Calu3 (cell line): ENCODE measurements around the gene PLA2G4A. TPM values are rescaled to one million over a fixed set of nuclear protein-coding genes. Genes with fewer than 3 reads are reported as not detected.

Experiments
- BruUV-seq: library from RNA; stranded (reverse); fragments of 400-500 nt; replicated peaks from 2 replicates; lab custom pipeline; 2021; lab: Mats Ljungman, UMichigan
- CTCF ChIA-PET: fragments of 300-600 bp; sonication (Branson Sonifier 250); formaldehyde crosslinking; loops from one replicate; lab custom pipeline; 2022; ENCODE audit warnings: antibody characterized with exemption; lab: Charles Lee
- DNase-seq: peaks from one replicate; pipeline ENCODE4 v3.0.0; 2022
- H3K27ac Mint-ChIP-seq: one replicate; pipeline ENCODE4 v1.8.0; 2022; ENCODE audit warnings: mixed read lengths; ENCODE audit not compliant: unreplicated experiment
- H3K27me3 Mint-ChIP-seq: one replicate; pipeline ENCODE4 v1.8.0; 2022; ENCODE audit warnings: mixed read lengths; ENCODE audit not compliant: unreplicated experiment
- H3K36me3 Mint-ChIP-seq: one replicate; pipeline ENCODE4 v1.8.0; 2022; ENCODE audit warnings: mild to moderate bottlenecking, moderate library complexity, mixed read lengths; ENCODE audit not compliant: insufficient read depth, unreplicated experiment
- H3K4me1 Mint-ChIP-seq: one replicate; pipeline ENCODE4 v1.8.0; 2022; ENCODE audit warnings: mild to moderate bottlenecking, low read depth, mixed read lengths; ENCODE audit not compliant: unreplicated experiment
- H3K4me3 Mint-ChIP-seq: one replicate; pipeline ENCODE4 v1.8.0; 2022; ENCODE audit warnings: mild to moderate bottlenecking, low read depth, moderate library complexity, mixed read lengths; ENCODE audit not compliant: unreplicated experiment
- H3K9me3 Mint-ChIP-seq: one replicate; pipeline ENCODE4 v1.8.0; 2022; ENCODE audit warnings: low read depth, mixed read lengths; ENCODE audit not compliant: unreplicated experiment
- intact Hi-C: fragments of 100-400 bp; cut with micrococcal nuclease; formaldehyde crosslinking; loops from one replicate; pipeline ENCODE4 v1.10.0; 2022; ENCODE audit not compliant: unreplicated experiment
- total RNA-seq: library from RNA; stranded (reverse); gene quantifications from 2 replicates; pipeline ENCODE4 v1.2.3, GENCODE V29; 2022
- TF ChIP-seq, protein P1 (sequence below): fragments of 200-600 bp; IDR thresholded peaks from one replicate; pipeline ENCODE4 v1.8.0; 2022; ENCODE audit warnings: antibody characterized with exemption; ENCODE audit not compliant: unreplicated experiment

PLA2G4A gene
- total RNA-seq, 1 experiment from 2014 or later: 36.0 TPM

DNA sequence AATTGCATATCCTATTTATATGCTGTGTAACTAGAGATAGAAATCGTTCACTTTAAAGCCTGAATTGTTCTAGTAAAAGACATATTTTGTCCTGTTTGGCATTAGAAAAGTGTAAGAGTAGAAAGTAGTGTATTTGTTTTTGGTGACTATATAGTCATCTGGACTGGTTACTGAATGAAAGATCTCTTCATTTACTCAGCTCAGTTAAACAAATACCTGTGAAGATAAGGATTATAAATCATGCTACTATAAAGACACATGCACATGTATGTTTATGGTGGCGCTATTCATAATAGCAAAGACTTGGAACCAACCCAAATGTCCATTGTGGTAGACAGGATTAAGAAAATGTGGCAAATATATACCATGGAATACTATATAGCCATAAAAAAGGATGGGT, 125.1 kb downstream of the PLA2G4A start:
- TF ChIP-seq, protein P1, sequence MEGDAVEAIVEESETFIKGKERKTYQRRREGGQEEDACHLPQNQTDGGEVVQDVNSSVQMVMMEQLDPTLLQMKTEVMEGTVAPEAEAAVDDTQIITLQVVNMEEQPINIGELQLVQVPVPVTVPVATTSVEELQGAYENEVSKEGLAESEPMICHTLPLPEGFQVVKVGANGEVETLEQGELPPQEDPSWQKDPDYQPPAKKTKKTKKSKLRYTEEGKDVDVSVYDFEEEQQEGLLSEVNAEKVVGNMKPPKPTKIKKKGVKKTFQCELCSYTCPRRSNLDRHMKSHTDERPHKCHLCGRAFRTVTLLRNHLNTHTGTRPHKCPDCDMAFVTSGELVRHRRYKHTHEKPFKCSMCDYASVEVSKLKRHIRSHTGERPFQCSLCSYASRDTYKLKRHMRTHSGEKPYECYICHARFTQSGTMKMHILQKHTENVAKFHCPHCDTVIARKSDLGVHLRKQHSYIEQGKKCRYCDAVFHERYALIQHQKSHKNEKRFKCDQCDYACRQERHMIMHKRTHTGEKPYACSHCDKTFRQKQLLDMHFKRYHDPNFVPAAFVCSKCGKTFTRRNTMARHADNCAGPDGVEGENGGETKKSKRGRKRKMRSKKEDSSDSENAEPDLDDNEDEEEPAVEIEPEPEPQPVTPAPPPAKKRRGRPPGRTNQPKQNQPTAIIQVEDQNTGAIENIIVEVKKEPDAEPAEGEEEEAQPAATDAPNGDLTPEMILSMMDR: no peak
- Mint-ChIP-seq H3K9me3 (no peaks in the 10 kb centered on the region), H3K36me3 (peaks cover 4% of the 10 kb centered on the region), H3K27me3 (no peaks in the 10 kb centered on the region), H3K27ac (no peak overlapping the region), H3K4me1 (peaks cover 15% of the 10 kb centered on the region), H3K4me3 (no peak overlapping the region)
- CTCF ChIA-PET: no interaction called here
- intact Hi-C loops: no loop called here
- BruUV-seq: no TSS peak
- DNase-seq: no peak

DNA sequence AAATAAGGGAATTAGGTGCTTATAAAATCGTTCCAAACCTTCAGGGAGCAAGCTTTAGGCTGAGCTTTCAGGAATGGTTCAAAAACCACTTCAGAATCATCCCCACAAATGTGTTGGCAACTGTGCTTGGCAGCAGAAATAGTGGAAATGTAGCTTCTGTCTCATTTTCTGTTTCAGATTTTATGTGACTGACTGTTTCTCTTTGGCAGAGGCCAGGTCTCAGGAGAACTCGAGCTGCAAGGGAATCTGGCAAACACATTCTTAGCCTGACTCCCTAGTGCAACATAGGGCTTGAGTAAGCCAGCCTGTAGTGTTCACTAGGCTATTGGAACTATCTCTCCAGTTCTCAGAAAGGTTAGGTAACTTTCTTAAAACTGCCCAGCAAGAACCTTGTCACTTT, 128.6 kb downstream of the PLA2G4A start:
- CTCF ChIA-PET: no interaction called here
- DNase-seq: no peak
- peaks cover 4% of the 10 kb centered on the region for H3K36me3 Mint-ChIP-seq
- no peaks in the 10 kb centered on the region for H3K9me3 Mint-ChIP-seq
- TF ChIP-seq, protein P1: no peak
- peaks cover 7% of the 10 kb centered on the region for H3K4me1 Mint-ChIP-seq
- H3K4me3 Mint-ChIP-seq: no peak overlapping the region
- no TSS peak for BruUV-seq
- H3K27me3 Mint-ChIP-seq: no peaks in the 10 kb centered on the region
- intact Hi-C loops: no loop called here
- no peak overlapping the region for H3K27ac Mint-ChIP-seq

DNA sequence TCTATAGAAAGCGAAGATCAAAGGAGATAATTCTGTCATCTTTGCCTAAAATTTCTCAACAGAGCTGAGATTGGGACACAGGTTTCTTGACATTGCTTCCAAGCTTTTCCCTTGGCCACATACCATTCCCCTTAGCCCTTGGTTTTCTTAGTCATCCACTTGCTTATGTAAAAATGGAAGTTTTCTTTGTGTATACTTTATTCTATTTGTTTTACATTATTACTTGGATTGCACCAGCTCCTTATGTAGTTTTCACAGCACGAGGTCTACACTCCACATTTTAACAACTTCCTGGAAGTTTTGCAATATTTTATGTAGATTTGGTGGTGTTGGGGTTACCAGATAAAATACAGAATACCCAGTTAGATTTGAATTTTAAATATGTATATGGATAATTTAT, 129.8 kb downstream of the PLA2G4A start:
- no peak for DNase-seq
- H3K27ac Mint-ChIP-seq: no peak overlapping the region
- intact Hi-C loops: no loop called here
- CTCF ChIA-PET: no interaction called here
- TF ChIP-seq, protein P1: no peak
- no peak overlapping the region for H3K4me3 Mint-ChIP-seq
- H3K27me3 Mint-ChIP-seq: no peaks in the 10 kb centered on the region
- no peaks in the 10 kb centered on the region for H3K9me3 Mint-ChIP-seq
- no peaks in the 10 kb centered on the region for H3K4me1 Mint-ChIP-seq
- H3K36me3 Mint-ChIP-seq: peaks cover 4% of the 10 kb centered on the region
- BruUV-seq: no TSS peak

DNA sequence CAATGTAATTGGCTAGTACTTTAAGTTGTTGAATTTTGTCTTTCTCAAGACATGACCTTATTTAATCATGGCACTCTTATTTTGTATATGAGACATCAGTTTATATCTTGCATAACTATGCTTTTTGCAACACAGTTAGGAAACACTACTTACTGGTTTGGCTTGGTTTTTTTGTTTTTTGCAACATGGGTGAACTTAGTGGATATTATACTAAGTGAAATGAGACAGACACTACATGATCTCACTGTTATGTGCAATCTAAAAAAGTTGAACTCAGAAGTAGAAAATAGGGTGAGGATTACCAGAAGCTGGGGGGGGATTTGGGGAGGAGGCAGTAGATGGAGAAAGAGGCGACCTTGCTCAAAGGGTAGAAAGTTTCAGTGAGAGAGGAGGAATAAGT, 132.1 kb downstream of the PLA2G4A start:
- CTCF ChIA-PET: interaction anchor here (0.6 kb wide), 1 partner anchor 24 kb away, joined by 4 read pairs; no protein-coding TSS in a partner anchor
- Mint-ChIP-seq H3K9me3 (no peaks in the 10 kb centered on the region), H3K4me3 (no peak overlapping the region), H3K27me3 (no peaks in the 10 kb centered on the region), H3K27ac (no peak overlapping the region), H3K4me1 (no peaks in the 10 kb centered on the region), H3K36me3 (peaks cover 4% of the 10 kb centered on the region)
- DNase-seq: no peak
- intact Hi-C loops: no loop called here
- TF ChIP-seq, protein P1: no peak
- no TSS peak for BruUV-seq
